Progenitor cell of endocrine pancreas (in vitro differentiated cells): ENCODE measurements around the gene DUS1L. TPM values are rescaled to one million over a fixed set of nuclear protein-coding genes. Genes with fewer than 3 reads are reported as not detected.

Source experiments
- DNase-seq: peaks from one replicate; pipeline ENCODE4 v3.0.0; 2021; ENCODE audit warnings: low spot score; ENCODE audit not compliant: unreplicated experiment
- H3K27ac Mint-ChIP-seq: 2 replicates; pipeline ENCODE4 v1.8.0; 2021; ENCODE audit warnings: mild to moderate bottlenecking, moderate library complexity, mixed read lengths
- H3K27me3 Mint-ChIP-seq: 2 replicates; pipeline ENCODE4 v1.8.0; 2021; ENCODE audit warnings: mixed read lengths
- H3K36me3 Mint-ChIP-seq: 2 replicates; pipeline ENCODE4 v1.8.0; 2022; ENCODE audit warnings: mixed read lengths; ENCODE audit not compliant: insufficient read depth
- H3K4me1 Mint-ChIP-seq: 2 replicates; pipeline ENCODE4 v1.8.0; 2021; ENCODE audit warnings: low read depth, mixed read lengths
- H3K4me3 Mint-ChIP-seq: 2 replicates; pipeline ENCODE4 v1.8.0; 2021; ENCODE audit warnings: low read depth, mild to moderate bottlenecking, moderate library complexity, mixed read lengths
- H3K9me3 Mint-ChIP-seq: 2 replicates; pipeline ENCODE4 v1.8.0; 2021; ENCODE audit warnings: low read depth, mixed read lengths
- total RNA-seq: library from RNA; stranded (reverse); gene quantifications from 2 replicates; pipeline ENCODE4 v1.2.1, GENCODE V29; 2021
- TF ChIP-seq, protein P1 (sequence below): fragments of 200-600 bp; sonication (generic); IDR thresholded peaks from one replicate; pipeline ENCODE4 v1.5.0; 2021; ENCODE audit warnings: antibody characterized with exemption, mild to moderate bottlenecking; ENCODE audit not compliant: unreplicated experiment

Gene DUS1L
- total RNA-seq, 1 donor from 2014 or later, result 93.8 TPM

DNA sequence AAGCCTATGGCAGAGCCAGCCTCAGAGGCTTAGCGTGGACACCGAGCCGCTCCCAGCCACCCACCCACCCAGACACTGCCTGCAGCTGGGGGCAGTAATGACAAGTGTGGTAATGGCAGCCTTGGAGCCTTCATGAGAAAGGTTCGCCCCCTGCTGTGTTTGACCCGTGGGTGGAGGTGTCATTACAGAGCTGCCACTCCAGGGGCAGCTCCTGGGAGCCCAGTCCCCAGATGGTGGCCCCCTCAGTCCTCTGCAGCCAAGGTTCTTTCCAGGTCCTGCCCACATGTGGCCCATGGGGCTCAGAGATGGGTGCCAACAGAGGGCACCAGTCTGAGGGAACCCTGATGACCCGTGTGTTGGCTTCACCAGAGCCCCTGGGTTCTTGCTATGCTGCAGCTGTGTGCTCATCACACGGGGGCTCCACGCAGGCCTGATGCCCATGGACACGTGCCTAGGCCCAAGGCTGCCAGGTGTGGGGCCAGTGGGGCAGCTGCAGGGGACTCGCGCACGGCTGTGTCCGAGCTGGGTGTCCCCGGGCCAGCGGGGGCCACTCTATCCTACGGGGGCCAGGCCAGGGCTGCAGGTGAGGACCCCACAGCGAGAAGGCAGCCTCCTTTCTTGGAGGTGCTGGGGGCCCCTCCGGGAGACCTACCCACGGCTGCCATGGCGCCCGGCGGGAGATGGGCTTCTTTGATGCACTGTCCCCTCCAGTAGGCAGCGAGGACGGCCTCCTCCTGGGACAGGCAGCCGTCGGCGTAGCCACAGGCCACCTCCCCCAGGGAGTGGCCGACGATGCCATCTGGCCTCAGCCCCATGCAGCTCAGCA, 24.3 kb upstream of the DUS1L start:
- Mint-ChIP-seq H3K9me3 (no peaks in the 10 kb centered on the region), H3K36me3 (no peaks in the 10 kb centered on the region), H3K4me3 (no peak overlapping the region), H3K27me3 (no peaks in the 10 kb centered on the region), H3K4me1 (no peaks in the 10 kb centered on the region), H3K27ac (no peak overlapping the region)
- no peak for DNase-seq
- TF ChIP-seq, protein P1, sequence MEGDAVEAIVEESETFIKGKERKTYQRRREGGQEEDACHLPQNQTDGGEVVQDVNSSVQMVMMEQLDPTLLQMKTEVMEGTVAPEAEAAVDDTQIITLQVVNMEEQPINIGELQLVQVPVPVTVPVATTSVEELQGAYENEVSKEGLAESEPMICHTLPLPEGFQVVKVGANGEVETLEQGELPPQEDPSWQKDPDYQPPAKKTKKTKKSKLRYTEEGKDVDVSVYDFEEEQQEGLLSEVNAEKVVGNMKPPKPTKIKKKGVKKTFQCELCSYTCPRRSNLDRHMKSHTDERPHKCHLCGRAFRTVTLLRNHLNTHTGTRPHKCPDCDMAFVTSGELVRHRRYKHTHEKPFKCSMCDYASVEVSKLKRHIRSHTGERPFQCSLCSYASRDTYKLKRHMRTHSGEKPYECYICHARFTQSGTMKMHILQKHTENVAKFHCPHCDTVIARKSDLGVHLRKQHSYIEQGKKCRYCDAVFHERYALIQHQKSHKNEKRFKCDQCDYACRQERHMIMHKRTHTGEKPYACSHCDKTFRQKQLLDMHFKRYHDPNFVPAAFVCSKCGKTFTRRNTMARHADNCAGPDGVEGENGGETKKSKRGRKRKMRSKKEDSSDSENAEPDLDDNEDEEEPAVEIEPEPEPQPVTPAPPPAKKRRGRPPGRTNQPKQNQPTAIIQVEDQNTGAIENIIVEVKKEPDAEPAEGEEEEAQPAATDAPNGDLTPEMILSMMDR, result no peak

DNA sequence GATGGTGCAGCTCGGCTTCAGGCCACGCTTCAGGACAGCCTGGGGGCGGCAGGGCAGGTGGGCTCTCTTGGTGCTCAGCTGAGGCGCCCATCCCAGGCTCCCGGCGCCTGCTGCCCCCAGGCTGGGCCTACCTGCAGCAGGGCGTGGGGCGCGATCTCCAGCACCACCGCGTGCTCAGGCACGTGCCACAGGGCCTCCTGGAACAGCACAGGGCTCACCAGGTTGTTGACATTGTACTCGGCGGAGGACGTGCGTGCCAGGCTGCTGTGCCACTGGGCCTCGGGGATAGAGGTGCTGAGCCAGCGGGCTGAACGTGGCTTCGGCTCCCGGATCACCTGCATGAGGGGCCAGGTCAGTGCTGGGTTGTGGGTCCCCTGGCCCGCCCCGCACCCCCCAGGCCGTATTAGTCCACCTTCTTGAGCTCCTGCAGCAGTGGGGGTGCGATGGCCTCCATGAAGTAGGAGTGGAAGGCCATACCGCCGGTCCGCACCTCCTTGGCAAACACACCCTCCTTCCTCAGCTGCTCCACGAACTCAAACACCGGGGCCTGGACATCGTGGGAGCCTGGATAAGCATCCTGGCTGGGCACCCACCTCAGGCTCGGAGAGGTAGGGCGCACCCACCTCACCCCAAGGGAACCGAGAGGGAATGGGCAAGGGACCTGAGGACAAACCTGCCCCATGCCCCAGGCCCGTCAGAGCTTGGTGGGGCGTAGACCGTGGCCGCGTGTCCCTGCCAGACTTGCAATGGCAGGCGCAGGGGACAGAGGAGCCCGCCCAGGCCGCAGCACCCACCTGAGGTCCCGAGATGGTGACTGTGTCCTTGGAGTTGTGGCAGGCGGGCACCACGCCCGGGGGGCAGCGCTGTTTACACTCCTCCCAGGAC, 23.5 kb upstream of the DUS1L start:
- no peak overlapping the region for H3K4me3 Mint-ChIP-seq

DNA sequence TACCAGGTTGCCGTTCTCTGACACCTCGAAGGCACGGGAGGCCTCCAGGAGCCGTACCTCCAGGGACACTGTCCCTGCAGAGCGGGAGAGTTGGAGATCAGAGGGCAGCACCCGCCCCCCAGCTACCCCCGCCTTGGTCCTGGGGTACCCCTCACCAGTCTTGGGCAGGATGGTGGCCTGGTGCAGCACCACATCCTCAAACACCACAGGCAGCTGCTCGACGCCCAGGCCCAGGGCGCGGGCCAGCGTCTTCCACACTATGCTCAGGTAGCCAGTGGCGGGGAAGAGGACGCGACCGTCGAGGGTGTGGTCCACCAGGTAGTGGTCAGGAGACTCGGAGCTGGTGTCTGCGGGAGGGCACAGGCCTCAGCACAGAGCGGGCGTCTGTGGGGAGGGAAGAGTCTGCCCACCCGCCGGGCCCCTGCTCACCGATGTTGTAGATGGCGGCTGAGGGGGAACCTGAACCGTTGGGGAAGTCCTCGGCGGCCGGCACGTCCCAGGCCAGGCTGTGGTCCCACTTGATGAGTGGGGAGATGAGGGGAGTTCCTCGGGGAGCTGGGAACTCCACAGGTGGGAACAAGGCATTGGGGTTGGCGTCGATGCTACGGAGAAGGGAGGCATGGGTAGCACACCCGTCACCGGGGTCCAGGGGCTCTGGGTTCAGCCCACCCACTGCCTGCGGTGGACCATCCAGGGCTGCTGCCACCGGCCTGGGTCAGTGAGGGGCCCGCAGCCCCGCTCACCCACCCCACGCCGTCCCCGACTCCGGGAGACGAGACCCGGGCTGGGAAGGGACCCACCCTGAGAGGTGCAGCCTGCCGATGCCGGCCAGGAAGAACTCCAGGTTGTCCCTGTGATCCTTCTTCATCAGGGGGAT, 22.6 kb upstream of the DUS1L start:
- TF ChIP-seq, protein P1, result no peak
- Mint-ChIP-seq H3K27ac (no peak overlapping the region), H3K27me3 (no peaks in the 10 kb centered on the region), H3K36me3 (peaks cover 3% of the 10 kb centered on the region), H3K4me1 (no peaks in the 10 kb centered on the region), H3K4me3 (no peak overlapping the region), H3K9me3 (no peaks in the 10 kb centered on the region)
- no peak for DNase-seq

More for the DNA sequence above, 23.5 kb upstream of the DUS1L start:
- H3K36me3 Mint-ChIP-seq, result peaks cover 3% of the 10 kb centered on the region
- TF ChIP-seq, protein P1, result no peak
- H3K4me1 Mint-ChIP-seq, result no peaks in the 10 kb centered on the region
- H3K9me3 Mint-ChIP-seq, result no peaks in the 10 kb centered on the region
- no peak for DNase-seq
- H3K27ac Mint-ChIP-seq, result no peak overlapping the region
- H3K27me3 Mint-ChIP-seq, result no peaks in the 10 kb centered on the region

DNA sequence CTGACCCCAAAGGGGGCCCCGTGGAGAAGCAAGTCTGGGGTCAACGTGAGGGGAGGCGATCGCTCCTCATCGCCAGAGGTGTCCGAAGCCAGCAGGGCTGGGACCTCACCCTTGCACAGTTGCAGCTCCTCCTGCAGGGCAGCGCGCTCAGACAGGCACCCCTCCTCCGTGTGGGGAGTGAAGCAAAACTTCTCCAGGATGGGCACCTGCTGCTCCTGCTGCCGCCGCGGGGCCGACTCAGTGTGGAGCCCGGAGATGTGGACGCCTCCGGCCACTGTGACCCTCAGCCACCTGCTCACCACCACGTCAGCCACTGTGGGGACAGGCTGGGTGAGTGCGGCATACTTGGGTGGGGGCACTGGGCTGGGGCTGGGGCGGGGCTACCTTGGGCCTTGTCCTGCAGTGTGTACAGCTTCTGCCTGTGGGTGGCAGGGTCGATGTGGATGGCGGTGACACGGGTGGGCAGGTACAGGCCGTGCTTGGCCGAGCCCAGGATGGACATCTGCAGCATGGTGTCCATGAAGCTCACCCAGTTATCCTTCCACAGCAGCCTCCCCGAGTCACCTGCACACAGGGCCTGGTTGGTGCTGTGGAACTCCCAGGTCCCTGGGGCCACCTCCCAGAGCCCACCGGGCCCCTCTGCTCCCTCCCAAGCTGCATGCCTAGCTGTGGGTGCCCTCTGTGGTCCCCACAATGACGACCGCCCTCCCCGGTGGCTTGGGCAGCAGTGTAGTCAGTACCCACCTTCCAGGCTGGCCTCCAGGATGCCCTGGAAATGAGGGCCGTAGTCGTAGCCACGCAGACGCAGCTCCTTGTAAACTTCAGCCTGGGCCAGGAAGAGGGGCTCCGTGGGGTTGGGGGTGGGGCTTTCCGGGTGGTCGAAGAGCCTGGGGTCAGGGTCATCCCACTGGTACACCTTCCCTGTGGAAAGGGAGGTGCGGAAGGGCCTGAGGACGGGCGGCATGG, 21.6 kb upstream of the DUS1L start:
- DNase-seq, result no peak
- Mint-ChIP-seq H3K4me1 (no peaks in the 10 kb centered on the region), H3K4me3 (no peak overlapping the region), H3K36me3 (peaks cover 3% of the 10 kb centered on the region), H3K27ac (no peak overlapping the region), H3K9me3 (no peaks in the 10 kb centered on the region), H3K27me3 (no peaks in the 10 kb centered on the region)
- TF ChIP-seq, protein P1, result no peak
